Brain microvascular endothelial cell (primary cell): ENCODE data around the gene SMC3.

ENCODE experiments used
- DNase-seq: peaks from one replicate; pipeline ENCODE4 v3.0.0-alpha.2; 2020
- H3K27ac ChIP-seq: fragments of 250-450 bp; sonication (Bioruptor Pico); 2 replicates; pipeline ENCODE4 v1.5.1; 2020; ENCODE audit warnings: mild to moderate bottlenecking, moderate library complexity
- H3K27me3 ChIP-seq: fragments of 250-450 bp; sonication (Bioruptor Pico); replicated peaks from 2 replicates; pipeline ENCODE4 v1.5.1; 2020; ENCODE audit warnings: mild to moderate bottlenecking
- H3K36me3 ChIP-seq: fragments of 250-450 bp; sonication (Bioruptor Pico); replicated peaks from 2 replicates; pipeline ENCODE4 v1.5.1; 2020; ENCODE audit warnings: mild to moderate bottlenecking
- H3K4me3 ChIP-seq: 2 replicates; pipeline ENCODE4 v1.5.1; 2011; ENCODE audit warnings: low read depth, mild to moderate bottlenecking, control low read depth, low read length, moderate library complexity
- in situ Hi-C: cut with HindIII; loops from 2 replicates; pipeline ENCODE4 v1.10.0; 2017; ENCODE audit warnings: low sequenced_read_pairs, low pct_ligation_motif_present
- TF ChIP-seq, protein P1 (sequence below): IDR thresholded peaks from 2 replicates; pipeline ENCODE4 v1.5.1; 2011; ENCODE audit warnings: low read depth, mild to moderate bottlenecking, moderate library complexity, low read length, control low read depth, inconsistent platforms; ENCODE audit errors: missing control alignments

The SMC3 gene

DNA sequence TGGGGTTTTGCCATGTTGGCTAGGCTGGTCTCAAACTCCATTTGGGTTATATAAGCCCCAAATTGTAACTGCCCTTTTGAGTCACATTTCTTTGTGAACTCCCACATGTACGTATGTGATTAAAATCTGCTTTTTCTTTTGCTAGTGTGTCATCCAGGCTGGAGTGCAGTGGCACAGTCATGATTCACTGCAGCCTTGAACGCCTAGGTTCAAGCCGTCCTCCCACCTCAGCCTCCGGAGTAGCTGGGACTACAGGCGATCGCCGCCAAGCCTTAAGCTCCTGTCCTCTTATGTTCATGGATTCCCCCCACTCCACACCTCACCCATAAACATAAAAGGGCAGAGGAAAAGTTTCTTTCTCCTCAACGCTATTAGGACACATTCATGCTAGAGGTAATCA, 4.4 kb upstream of the SMC3 start:
- in situ Hi-C loops, result no loop called here
- TF ChIP-seq, protein P1, sequence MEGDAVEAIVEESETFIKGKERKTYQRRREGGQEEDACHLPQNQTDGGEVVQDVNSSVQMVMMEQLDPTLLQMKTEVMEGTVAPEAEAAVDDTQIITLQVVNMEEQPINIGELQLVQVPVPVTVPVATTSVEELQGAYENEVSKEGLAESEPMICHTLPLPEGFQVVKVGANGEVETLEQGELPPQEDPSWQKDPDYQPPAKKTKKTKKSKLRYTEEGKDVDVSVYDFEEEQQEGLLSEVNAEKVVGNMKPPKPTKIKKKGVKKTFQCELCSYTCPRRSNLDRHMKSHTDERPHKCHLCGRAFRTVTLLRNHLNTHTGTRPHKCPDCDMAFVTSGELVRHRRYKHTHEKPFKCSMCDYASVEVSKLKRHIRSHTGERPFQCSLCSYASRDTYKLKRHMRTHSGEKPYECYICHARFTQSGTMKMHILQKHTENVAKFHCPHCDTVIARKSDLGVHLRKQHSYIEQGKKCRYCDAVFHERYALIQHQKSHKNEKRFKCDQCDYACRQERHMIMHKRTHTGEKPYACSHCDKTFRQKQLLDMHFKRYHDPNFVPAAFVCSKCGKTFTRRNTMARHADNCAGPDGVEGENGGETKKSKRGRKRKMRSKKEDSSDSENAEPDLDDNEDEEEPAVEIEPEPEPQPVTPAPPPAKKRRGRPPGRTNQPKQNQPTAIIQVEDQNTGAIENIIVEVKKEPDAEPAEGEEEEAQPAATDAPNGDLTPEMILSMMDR, result no peak
- H3K4me3 ChIP-seq, result no peak overlapping the region
- DNase-seq, result no peak
- no peaks in the 10 kb centered on the region for H3K36me3 ChIP-seq
- no peak overlapping the region for H3K27ac ChIP-seq
- no peaks in the 10 kb centered on the region for H3K27me3 ChIP-seq

DNA sequence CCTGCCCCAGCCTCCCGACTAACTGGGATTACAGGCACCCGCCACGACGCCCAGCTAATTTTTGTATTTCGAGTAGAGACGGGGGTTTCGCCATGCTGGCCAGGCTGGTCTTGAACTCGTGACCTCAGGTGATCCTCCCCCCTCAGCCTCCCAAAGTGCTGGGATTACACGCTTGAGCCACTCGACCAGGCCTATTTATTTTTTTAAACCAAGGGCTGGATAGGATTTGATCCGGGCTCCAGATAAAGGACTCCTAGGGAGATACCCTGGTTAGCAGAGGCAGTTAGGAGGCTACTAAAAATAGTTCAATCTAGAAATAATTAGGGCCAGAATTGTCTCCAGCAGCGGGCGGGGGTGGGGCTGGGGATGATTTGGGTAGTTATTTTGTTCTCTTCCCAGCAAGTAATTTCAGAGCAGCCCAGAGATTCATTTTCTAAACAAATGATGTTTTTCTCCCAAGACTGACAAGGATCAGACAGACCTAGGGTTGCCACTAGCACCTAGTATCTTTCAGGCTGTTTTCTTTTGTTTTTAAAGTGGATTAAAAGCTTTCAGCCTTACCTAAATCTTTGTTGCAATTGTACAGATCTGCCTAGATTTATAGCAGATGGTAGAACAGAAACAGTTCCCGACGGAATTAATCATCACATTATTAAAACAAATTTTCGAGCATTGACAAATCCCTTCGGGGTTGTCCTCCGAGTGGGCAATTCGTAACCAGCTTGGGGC, 859 bp upstream of the SMC3 start:
- peak overlapping the region; percentile 93 for H3K4me3 ChIP-seq
- H3K27me3 ChIP-seq, result no peaks in the 10 kb centered on the region
- TF ChIP-seq, protein P1, result no peak
- DNase-seq, result no peak
- H3K36me3 ChIP-seq, result no peaks in the 10 kb centered on the region
- in situ Hi-C loops, result no loop called here
- H3K27ac ChIP-seq, result peak overlapping the region; percentile 96

GRCh38 chr10:110568055-110568735, 700 bp downstream of the SMC3 start:
- in situ Hi-C loops, result no loop called here
- H3K4me3 ChIP-seq, result peak overlapping the region; percentile 93
- H3K27me3 ChIP-seq, result no peaks in the 10 kb centered on the region
- no peaks in the 10 kb centered on the region for H3K36me3 ChIP-seq
- no peak for DNase-seq
- H3K27ac ChIP-seq, result peak overlapping the region; percentile 96
- TF ChIP-seq, protein P1, result no peak

DNA sequence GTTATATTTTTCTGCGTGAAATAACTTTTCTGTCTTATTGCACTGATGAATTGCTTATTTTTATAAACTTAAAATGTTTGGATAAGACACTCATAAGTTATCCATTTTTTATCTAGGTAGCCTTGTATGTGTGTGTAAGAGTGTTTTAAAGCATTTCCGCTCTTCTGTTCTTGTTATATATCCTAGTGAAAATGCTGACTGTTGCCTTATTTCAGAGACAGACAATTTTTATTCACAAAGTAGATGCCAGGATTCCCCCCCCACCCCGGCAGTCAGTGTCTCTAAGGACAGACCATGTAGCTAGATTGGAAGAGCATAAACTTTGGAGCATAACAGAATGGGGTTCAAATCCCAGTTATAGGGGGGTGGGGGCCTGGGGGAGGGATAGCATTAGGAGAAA, 1.6 kb downstream of the SMC3 start:
- no peak overlapping the region for H3K27ac ChIP-seq
- H3K4me3 ChIP-seq, result peak overlapping the region; percentile 93
- in situ Hi-C loops, result no loop called here
- no peak for DNase-seq
- no peaks in the 10 kb centered on the region for H3K27me3 ChIP-seq
- H3K36me3 ChIP-seq, result no peaks in the 10 kb centered on the region
- TF ChIP-seq, protein P1, result no peak

- no peaks in the 10 kb centered on the region for H3K36me3 ChIP-seq
- H3K4me3 ChIP-seq, result no peak overlapping the region
- H3K27me3 ChIP-seq, result no peaks in the 10 kb centered on the region
- TF ChIP-seq, protein P1, result no peak
- in situ Hi-C loops, result no loop called here
- H3K27ac ChIP-seq, result no peak overlapping the region
- no peak for DNase-seq
Measured at GRCh38 chr10:110569736-110570135, 2.2 kb downstream of the SMC3 start.
